Measurements from ENCODE around the gene HMGXB4. TPM values are rescaled to one million over a fixed set of nuclear protein-coding genes. Genes with fewer than 3 reads are reported as not detected.

The HMGXB4 gene
- total and polyA plus RNA-seq, 2 experiments from 2014 or later = 34.7 to 64.9 TPM

GRCh38 chr22:35307372-35307771, 50.1 kb downstream of the HMGXB4 start:
- no peak overlapping the region for H3K4me3 ChIP-seq
- Mint-ChIP-seq H3K27me3 (ENCODE audit: insufficient read depth, low read depth, poor library complexity) (peaks cover 7% of the 10 kb centered on the region), H3K9me3 (no peaks in the 10 kb centered on the region; the same call in 2 of the 3 replicates), H3K4me3 (no peak overlapping the region), H3K36me3 (ENCODE audit: low read depth) (no peaks in the 10 kb centered on the region), H3K27ac (no peak overlapping the region), H3K4me1 (peaks cover 28% of the 10 kb centered on the region)
- DNase-seq (ENCODE audit: low spot score) (no peak), ATAC-seq (no peak)
- no peaks in the 10 kb centered on the region for H3K27me3 ChIP-seq (ENCODE audit: insufficient read depth)
- H2AFZ ChIP-seq = no peak overlapping the region
- H3K9me2 ChIP-seq (ENCODE audit: insufficient read depth) = no peaks in the 10 kb centered on the region
- peaks cover 3% of the 10 kb centered on the region for H3K79me2 ChIP-seq (replicated peaks; ENCODE audit: insufficient read depth)
- no peak overlapping the region for H3K4me2 ChIP-seq
- peak overlapping the region; percentile 57; the same call in 1 of the 2 replicates for H3K27ac ChIP-seq (ENCODE audit: low read depth)
- no peaks in the 10 kb centered on the region for H3K36me3 ChIP-seq (ENCODE audit: insufficient read depth)
- peaks cover 4% of the 10 kb centered on the region; the same call in 1 of the 2 replicates for H3K4me1 ChIP-seq (ENCODE audit: insufficient read depth)
- no peak for TF ChIP-seq POLR2AphosphoS5 (IDR thresholded peaks at IDR 0.05; ENCODE audit: low read depth)
- no peak for TF ChIP-seq ETS1 (IDR thresholded peaks at IDR 0.05)
- no peak for TF ChIP-seq JUNB (IDR thresholded peaks at IDR 0.05; ENCODE audit: unreplicated experiment)
- TF ChIP-seq REST (IDR thresholded peaks at IDR 0.05; ENCODE audit: unreplicated experiment) = no peak
- H4K20me1 ChIP-seq (replicated peaks; ENCODE audit: insufficient read depth) = no peaks in the 10 kb centered on the region; the same call in 1 of the 2 replicates
- 0 out of 2 replicates have a peak, but pooled peaks cover 2% of the 10 kb centered on the region for H3F3A ChIP-seq (replicated peaks; ENCODE audit: low read depth)

GRCh38 chr22:35307892-35308291, 50.6 kb downstream of the HMGXB4 start:
- Histone ChIP-seq H3F3A (replicated peaks; ENCODE audit: low read depth) (0 out of 2 replicates have a peak, but pooled peaks cover 2% of the 10 kb centered on the region), H3K4me3 (no peak overlapping the region), H3K27ac (ENCODE audit: low read depth) (no peak overlapping the region), H3K27me3 (ENCODE audit: insufficient read depth) (no peaks in the 10 kb centered on the region), H3K36me3 (ENCODE audit: insufficient read depth) (no peaks in the 10 kb centered on the region), H4K20me1 (replicated peaks; ENCODE audit: insufficient read depth) (no peaks in the 10 kb centered on the region; the same call in 1 of the 2 replicates), H2AFZ (no peak overlapping the region), H3K4me1 (ENCODE audit: insufficient read depth) (peaks cover 4% of the 10 kb centered on the region; the same call in 1 of the 2 replicates), H3K4me2 (no peak overlapping the region), H3K9me2 (ENCODE audit: insufficient read depth) (no peaks in the 10 kb centered on the region), H3K79me2 (replicated peaks; ENCODE audit: insufficient read depth) (peaks cover 3% of the 10 kb centered on the region)
- Mint-ChIP-seq H3K27ac (no peak overlapping the region), H3K4me3 (no peak overlapping the region), H3K36me3 (ENCODE audit: low read depth) (no peaks in the 10 kb centered on the region), H3K4me1 (peaks cover 28% of the 10 kb centered on the region), H3K27me3 (ENCODE audit: insufficient read depth, low read depth, poor library complexity) (peaks cover 5% of the 10 kb centered on the region), H3K9me3 (no peaks in the 10 kb centered on the region; the same call in 2 of the 3 replicates)
- no peak for DNase-seq (ENCODE audit: low spot score)
- no peak for ATAC-seq
- TF ChIP-seq CREB1 (CRISPR knock-in tag; IDR thresholded peaks at IDR 0.05; ENCODE audit: low read depth) (no peak), ZNF331 (CRISPR knock-in tag; IDR thresholded peaks at IDR 0.05; ENCODE audit: low read depth) (no peak), ETS1 (IDR thresholded peaks at IDR 0.05) (no peak), ZNF462 (CRISPR knock-in tag; IDR thresholded peaks at IDR 0.05) (no peak)
